ENCODE measurements around the gene GNAZ. TPM values are rescaled to one million over a fixed set of nuclear protein-coding genes. Genes with fewer than 3 reads are reported as not detected.

The GNAZ gene
- total and polyA plus RNA-seq, 2 donors (not counting 1 experiment from before 2014, with no cell fraction given) = 2.8 to 9.1 TPM

DNA sequence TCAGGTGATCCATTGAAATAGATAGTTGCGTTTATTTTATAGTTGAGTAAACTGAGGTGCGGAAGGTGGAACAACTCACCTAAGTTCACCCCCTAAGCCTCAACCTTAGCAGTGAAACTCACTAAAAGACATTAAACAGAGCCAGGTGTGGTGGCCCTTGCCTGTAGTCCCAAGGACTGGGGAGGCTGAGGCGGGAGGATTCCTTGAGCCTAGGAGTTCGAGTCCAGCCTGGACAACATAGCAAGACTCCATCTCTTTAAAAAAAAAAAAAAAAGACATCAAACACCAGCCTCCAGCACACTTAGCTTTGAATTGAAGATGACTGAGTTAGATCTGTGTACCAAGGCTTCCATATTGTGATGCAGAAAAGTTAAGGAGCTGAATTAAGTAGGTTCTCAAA, 74.1 kb downstream of the GNAZ start:
- Histone ChIP-seq H3K79me2 (ENCODE audit: control insufficient read depth, insufficient read depth, low read length) (no peaks in the 10 kb centered on the region), H4K20me1 (ENCODE audit: control insufficient read depth, insufficient read depth, low read length, poor library complexity, severe bottlenecking) (no peaks in the 10 kb centered on the region), H3K4me2 (replicated peaks; ENCODE audit: low read depth, low read length, poor library complexity, severe bottlenecking) (peak overlapping the region; percentile 79), H3K27ac (ENCODE audit: low read length in 2 of 2) (peak overlapping the region; percentile 19 to 58), H2AFZ (ENCODE audit: insufficient read depth, low read depth, low read length, poor library complexity, severe bottlenecking) (no peak overlapping the region), H3K9me3 (ENCODE audit: control extremely low read depth in 1 of 3, control insufficient read depth in 2 of 3, insufficient read depth in 1 of 3, low read length in 2 of 3) (no peaks in the 10 kb centered on the region), H3K27me3 (replicated peaks in 1 of 4; ENCODE audit: control extremely low read depth in 1 of 4, control insufficient read depth in 3 of 4, insufficient read depth in 4 of 4, low read length in 3 of 4) (no peaks in the 10 kb centered on the region), H3K4me1 (ENCODE audit: control insufficient read depth in 2 of 2, insufficient read depth in 2 of 2, low read length in 2 of 2) (peaks cover 45 to 66% of the 10 kb centered on the region in 2 donors), H3K4me3 (ENCODE audit: control extremely low read depth in 1 of 5, extremely low read depth in 1 of 5, insufficient read depth in 1 of 5, low read depth in 2 of 5, low read length in 4 of 5) (peak overlapping the region; percentile 16 to 52 (median 33)), H3K36me3 (replicated peaks in 1 of 2; ENCODE audit: control extremely low read depth in 1 of 2, control insufficient read depth in 1 of 2, extremely low read depth in 1 of 2, insufficient read depth in 2 of 2, low read length in 1 of 2) (no peaks in the 10 kb centered on the region), H3K9ac (ENCODE audit: low read length) (peak overlapping the region; percentile 34)
- H3K4me1 Mint-ChIP-seq = peaks cover 43% of the 10 kb centered on the region
- H3K27ac Mint-ChIP-seq = peak overlapping the region; percentile 96
- POLR2A ChIA-PET = interaction anchor here (0.5 to 0.9 kb wide), 6 partner anchors 9 to 1081 kb away, joined by 3 to 12 read pairs (median 4); no protein-coding TSS in a partner anchor
- CTCF ChIA-PET = interaction anchor here (0.6 to 3.2 kb wide), 14 partner anchors 9 to 260 kb away, joined by 3 to 12 read pairs (median 4); partner anchors contain the start of gene GNAZ
- WGBS (ENCODE audit: insufficient coverage) = no CpG with 5 or more reads among the region's 4 CpGs
- no peaks in the 10 kb centered on the region for H3K9me3 Mint-ChIP-seq (ENCODE audit: insufficient read depth)
- no peaks in the 10 kb centered on the region for H3K27me3 Mint-ChIP-seq
- ATAC-seq (ENCODE audit: low read depth) (no peak), DNase-seq (no peak)
- TF ChIP-seq EZH2 (IDR thresholded peaks at IDR 0.05; ENCODE audit: borderline replicate concordance, insufficient read depth, low read depth, low read length, poor library complexity, severe bottlenecking) = no peak
- no peak for TF ChIP-seq CTCF (IDR thresholded peaks at IDR 0.05)
- H3K4me3 Mint-ChIP-seq = peak overlapping the region; percentile 58
- intact Hi-C loops (cut with micrococcal nuclease) = loop anchor here (5.0 to 10.0 kb wide), 3 partner anchors 72 to 1410 kb away; partner anchors contain the start of genes GNAZ, GUCD1 and SNRPD3

Measured in B cell (primary cell).